NOMO-1 treated with DMSO at 0.1 percent for 48 hours (cell line): ENCODE data around the gene C1orf174.

Source experiments
- DNase-seq: peaks from one replicate; lab custom pipeline; 2025; ENCODE audit not compliant: unreplicated experiment; lab: John Stamatoyannopoulos, UW

C1orf174 gene

DNA sequence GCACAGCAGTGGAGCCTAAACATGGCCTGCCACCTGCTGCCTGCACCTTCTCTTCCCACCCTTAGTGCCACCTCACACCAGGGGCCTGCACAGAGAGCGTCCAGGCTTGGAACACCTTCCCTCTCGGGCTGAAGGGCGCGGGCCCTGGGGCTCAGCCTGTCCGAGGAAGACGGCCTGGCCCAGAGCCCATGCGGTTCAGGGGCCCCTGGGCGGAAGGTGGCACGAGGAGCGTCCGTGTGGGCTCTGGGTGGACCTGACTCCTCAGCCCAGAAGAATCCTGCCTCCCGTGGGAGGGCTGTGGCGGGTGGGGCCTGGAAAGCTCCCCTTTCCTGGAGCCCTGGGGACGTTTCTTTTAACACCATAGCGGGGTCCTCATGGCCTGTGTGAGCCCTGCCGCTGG, 23.4 kb downstream of the C1orf174 start:
- no peak for DNase-seq

- DNase-seq: no peak
Measured at GRCh38 chr1:3874736-3875135, 25.3 kb downstream of the C1orf174 start.

- no peak for DNase-seq
Measured at GRCh38 chr1:3872546-3872945, 27.5 kb downstream of the C1orf174 start.

- no peak for DNase-seq
Measured at GRCh38 chr1:3871451-3871805, 28.6 kb downstream of the C1orf174 start.

DNA sequence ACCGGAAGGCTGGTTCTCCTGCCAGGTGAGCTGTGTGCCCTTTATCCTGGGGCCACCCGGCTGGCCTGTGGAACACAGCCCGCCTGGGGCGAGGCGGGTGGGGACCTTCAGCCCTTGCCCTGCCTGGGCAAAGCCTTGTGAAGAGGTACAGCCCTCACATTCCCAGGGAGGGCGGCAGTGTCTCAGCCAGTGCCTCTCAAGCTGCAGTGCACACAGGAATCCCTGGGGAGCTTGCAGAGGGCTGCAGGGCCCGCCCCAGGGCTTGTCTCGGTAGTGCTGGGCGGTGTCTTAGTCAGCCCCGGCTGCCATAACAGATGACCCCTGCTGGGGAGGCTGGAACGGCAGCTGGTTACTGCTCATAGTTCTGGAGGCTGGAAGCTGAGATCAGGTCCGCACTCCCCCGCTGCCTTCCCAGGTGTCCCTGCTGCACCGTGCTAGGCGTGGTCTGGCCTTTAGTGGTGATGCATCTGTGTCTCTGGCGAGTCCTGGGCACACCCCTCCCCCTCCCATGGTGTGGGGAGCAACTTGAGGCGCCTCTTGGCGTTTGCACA, 30.2 kb downstream of the C1orf174 start:
- no peak for DNase-seq

DNA sequence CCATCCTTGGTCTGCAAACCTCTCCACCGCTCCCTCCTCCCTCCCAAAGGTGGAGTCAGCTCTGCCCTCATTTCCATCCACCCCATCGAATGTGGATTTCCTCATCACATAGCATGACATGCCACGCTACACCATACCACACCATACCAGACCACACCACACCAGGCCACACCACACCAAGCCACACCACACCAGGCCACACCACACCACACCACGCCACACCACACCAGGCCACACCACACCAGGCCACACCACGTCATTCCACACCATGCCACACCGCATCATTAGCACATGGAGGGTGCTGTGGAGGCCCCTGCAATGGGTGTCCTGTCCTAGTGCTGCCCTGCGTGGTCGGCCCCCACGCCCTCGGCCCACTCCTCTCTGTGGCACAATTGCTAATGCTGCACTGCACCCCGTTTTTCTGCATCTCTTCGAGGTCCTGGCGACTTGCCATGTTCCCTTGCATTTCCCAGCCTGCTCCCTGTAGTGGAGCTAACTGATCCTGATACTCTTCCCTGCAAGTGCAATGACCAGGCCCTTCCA, 31.5 kb downstream of the C1orf174 start:
- no peak for DNase-seq

DNA sequence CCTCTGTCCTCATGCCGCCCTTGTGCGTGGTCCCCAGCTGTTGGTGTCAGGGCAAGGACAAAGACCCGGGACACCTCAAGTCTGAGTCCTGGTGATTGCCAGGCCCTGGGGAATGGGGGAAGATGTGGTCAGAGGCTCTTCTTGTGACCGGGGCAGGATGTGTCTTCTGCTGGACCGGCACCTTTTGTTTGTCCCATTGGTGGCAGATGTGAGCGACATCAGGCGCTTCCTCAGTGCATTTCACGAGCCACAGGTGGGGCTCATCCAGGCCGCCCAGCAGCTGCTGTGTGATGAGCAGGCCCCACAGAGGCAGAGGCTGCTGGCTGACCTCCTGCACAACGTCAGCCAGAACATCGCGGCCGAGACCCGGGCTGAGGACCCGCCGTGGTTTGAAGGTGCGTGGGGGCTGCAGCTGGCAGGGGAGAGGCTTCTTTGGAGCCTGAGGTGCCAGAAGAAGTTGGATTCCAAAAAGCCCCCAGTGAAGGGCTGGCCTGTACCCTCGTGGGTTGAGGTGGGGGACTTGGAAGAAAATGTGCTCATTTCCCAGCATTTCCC, 34.4 kb downstream of the C1orf174 start:
- DNase-seq: no peak

DNA sequence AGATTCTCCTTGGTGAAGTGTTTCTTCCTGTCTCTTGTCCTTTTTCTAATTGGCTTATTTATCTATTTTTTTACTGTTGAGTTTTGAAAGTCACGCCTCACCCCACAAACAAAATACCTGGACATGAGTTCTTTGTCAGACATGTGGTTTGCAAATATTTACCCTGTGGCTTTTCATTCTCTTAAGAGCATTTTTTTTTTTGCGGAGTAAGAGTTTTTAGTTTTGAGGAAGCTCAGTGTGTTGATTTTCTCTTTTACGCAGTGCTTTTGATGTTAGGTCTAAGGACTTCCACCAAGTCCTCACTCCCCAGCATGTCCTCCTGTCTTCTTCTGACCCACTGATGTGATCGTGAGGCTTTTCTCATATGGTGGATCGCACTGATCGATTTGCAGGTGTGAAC, 35.2 kb downstream of the C1orf174 start:
- DNase-seq: no peak

DNA sequence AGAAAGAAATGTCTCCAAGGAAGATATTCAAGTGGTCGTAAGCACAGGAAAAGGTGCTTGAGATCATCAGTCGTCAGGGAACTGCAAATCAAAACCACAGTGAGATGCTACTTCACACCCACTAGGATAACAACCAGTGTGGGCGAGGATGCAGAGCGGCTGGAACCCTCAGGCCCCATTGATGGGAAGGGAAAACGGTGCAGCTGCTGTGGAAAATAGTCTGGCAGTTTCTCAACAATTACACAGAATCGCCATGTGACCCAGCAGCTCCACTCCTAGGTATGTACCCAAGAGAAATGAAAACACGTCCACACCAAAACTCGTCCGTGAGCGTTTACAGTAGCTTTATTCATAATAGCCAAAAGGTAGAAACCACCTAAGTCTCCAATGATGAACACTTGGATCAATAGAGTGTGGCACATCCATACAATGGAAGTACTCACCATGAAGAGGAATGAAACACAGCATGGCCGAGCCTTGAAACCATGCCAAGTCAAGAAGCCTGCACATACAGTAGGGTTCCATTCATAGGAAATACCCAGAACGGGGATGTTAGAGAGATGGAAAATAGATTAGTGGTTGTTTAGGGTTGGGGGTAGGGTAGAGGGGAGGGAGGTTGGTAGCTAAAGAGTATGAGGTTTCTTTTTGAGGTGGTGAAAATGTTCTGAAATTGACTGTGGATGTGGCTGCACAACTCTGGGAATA, 36.7 kb downstream of the C1orf174 start:
- no peak for DNase-seq

GRCh38 chr1:3858231-3858981, 41.7 kb downstream of the C1orf174 start:
- DNase-seq: peak; percentile 6

GRCh38 chr1:3857791-3858129, 42.3 kb downstream of the C1orf174 start:
- DNase-seq: no peak

DNA sequence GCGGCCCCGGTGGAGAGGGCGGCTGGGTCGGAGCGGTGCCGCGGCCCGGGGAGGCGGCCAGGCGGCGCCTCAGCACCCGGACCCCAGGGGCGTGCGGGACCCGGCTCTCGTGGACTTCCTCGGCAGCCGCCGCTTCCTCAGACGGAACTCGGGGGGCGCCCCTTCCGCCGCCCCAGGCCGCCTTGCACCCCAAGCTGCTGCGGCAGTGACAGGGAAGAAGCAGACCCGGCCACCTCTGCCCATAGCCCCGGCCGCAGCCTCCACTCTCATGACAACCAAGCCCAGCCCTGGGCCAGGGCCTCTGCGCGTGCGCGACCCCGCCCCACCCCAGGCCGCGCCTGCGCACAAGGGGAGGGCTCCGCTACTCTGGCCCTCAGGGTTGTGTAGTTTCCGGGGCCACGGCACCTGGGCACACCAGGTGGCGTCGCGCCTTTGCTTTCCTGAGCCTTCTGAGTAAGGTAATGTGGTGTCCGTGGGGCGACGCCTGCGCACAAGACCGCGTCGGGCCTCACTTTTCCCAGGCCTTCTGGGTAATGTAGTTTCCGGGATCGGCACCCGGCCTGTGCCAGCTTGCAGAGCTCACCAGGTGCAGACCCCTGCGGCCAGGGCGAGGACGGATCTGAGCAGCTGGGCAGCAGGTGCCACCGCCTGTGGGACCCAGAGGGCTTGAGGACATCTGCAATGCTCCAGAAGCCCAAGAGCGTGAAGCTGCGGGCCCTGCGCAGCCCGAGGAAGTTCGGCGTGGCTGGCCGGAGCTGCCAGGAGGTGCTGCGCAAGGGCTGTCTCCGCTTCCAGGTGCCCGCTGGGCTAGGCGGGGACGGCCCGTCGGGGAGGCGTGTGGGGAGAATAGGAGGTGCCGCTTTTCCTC, 42.9 kb downstream of the C1orf174 start, which contains the start of the genes CEP104 and DFFB:
TSS of gene CEP104 (minus strand) at position 289 of the 868 bp plus-strand sequence. CDS start 4,804 bp downstream, outside the sequence.
TSS of gene DFFB (plus strand) at position 554 of the 868 bp plus-strand sequence. CDS start at position 682, 128 bp downstream.
- DNase-seq: peak; percentile 80

GRCh38 chr1:3852711-3853485, 47.2 kb downstream of the C1orf174 start:
- no peak for DNase-seq

DNA sequence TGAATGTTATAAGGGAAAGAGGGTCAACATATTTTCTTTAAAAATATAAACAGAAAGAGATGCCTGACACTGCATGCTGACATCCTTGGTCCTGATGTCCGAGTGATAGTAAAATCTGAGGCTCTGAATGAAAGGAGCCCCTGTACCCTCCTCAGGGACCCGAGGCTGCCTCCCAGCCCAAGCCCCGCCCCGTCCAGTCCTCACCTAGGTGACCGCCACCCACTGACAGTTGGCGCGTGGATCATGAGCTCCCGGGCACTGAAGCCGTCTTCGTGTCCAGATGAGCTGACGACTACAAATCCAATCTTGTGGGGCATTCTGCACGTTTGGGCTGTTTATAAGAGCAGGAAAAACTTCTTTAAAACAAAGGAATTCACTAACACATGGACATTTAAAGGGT, 48.0 kb downstream of the C1orf174 start:
- no peak for DNase-seq

DNA sequence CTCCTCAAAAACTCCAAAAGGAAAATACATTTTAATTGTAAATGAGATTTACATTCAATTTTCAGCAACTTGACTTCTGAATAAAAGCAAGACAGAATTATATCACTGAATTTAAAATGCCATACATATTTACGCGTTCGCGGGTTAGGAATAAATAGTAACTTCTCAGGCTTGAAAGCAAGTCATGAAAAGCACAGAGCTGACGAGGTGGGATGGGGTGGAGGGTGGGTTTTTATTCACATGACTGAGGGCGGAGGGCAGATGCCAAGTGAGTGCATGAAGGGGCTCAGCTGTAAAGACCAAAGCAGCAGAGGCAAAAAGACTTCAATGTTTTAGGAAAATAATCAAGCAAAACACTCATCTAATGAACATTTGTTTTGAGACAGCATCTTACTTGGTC, 48.8 kb downstream of the C1orf174 start:
- DNase-seq: no peak

DNA sequence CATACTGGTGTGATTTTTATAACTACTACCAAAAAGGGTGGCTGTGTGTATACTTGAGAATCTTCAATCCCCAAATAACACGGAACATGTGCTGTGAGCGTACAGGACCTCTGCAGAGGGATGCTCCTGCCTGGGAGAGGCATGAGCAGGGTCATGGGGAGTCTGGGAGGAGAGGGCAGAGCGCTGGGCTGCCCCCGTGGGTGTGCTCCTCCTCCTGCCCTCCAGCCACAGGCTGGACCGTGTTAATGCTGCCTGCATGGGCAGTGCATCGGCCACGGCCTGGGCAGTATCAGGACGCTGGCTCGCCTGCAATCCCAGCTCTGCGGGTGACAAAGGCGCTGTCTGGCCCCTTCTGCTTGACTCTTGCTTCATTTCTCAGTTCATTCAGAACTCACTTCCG, 49.2 kb downstream of the C1orf174 start:
- no peak for DNase-seq

DNA sequence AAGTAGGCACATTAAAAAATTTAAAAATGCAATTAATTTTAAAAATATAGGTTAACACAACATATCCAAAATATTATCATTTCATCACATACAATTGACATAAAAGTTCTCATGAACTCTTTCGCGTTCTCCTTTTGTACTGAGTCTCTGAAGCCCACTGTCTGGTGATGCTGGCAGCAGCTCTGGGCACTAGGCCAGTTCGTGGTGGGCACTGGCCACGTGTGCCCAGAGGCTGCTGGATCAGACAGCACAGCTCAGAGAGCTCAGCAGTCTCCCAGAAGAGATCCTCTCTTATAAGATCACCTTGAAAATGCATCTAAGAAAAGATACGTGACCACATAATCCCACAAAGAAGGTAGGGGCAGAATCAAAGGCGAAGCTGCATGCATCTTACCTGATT, 53.0 kb downstream of the C1orf174 start:
- DNase-seq: no peak

DNA sequence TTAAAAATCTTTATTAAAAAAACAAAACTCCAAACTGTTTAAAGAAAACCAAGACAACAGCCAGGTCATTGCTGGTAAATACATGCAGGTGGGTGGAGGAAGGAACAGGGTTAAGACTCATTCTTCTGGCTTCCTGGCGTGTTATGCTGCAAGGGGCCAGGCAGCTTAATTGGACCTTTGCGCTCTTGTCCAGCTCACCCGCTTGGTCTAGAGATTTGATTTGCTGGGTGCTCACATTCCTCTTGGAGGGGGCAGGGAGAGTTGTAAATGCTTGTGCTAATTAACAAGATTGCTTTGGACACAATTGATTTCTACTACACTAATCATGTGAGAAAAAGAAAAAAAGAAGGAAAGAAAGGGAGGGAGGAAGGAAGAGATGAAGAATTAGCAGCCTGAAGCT, 53.5 kb downstream of the C1orf174 start:
- no peak for DNase-seq

DNA sequence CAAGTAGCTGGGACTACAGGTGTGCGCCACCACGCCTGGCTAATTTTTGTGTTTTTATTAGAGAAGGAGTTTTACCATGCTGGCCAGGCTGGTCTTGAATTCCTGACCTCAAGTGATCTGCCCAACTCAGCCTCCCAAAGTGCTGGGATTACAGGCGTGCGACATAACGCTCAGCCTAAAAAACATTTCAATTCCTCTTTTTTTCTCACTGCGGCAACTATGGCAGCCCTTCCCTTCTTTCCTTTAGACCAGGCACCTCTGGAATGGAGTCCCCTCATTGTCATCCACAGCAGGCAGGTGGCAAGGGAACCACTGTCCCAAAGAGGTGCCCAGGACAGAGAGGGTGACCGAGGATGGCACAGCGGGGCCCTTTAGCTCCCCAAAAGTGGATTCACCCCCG, 57.2 kb downstream of the C1orf174 start:
- peak; percentile 10 for DNase-seq

DNA sequence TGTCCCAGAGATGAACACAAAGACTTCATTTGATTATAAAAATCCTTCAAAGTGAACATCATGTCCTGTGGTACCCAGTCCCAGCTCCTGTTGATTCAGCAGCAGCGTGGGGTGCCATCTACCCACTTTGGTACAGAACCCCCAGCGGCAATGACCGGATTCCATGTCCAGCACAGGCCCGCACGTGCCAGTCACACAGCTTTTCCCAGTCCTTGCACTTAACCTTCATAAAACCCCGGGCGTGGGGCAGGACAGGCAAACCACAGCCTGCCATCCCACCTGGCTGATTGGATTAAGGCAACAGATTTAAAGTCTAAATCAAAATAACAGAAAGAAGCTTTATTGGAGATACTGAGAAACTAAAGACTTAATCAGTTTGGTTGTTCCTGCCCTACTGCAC, 58.6 kb downstream of the C1orf174 start:
- no peak for DNase-seq
